HG02588 (cell line): ENCODE data around the gene GRIA3.
"Not testable (repeated sequence)": the region's sequence is repeated elsewhere in the genome, so short reads cannot be mapped to it uniquely, and the experiment has no call there.

Source experiments
- ATAC-seq: cut with Tn5 transposase; IDR thresholded peaks from one replicate; pipeline ENCODE4 v1.9.1; 2021; ENCODE audit warnings: mild to moderate bottlenecking, moderate library complexity; ENCODE audit not compliant: unreplicated experiment

Gene GRIA3

GRCh38 chrX:123267220-123267619 lies 83.1 kb downstream of the GRIA3 start:
- ATAC-seq, result no peak

- ATAC-seq, result no peak
These were observed 87.8 kb downstream of the GRIA3 start for GRCh38 chrX:123271902-123272301.

- ATAC-seq, result no peak
These were observed 88.6 kb downstream of the GRIA3 start for GRCh38 chrX:123272630-123273029.

- no peak for ATAC-seq
These were observed 90.7 kb downstream of the GRIA3 start for GRCh38 chrX:123274796-123275195.

GRCh38 chrX:123277347-123277746 lies 93.3 kb downstream of the GRIA3 start:
- ATAC-seq, result no peak

- ATAC-seq, result no peak
These were observed 93.7 kb downstream of the GRIA3 start for GRCh38 chrX:123277821-123278220.

- ATAC-seq, result no peak
These were observed 98.2 kb downstream of the GRIA3 start for GRCh38 chrX:123282241-123282640.

GRCh38 chrX:123283407-123283806 lies 99.3 kb downstream of the GRIA3 start:
- not testable (repeated sequence) for ATAC-seq

- no peak for ATAC-seq
These were observed 107.5 kb downstream of the GRIA3 start for GRCh38 chrX:123291623-123292022.

- no peak for ATAC-seq
These were observed 113.9 kb downstream of the GRIA3 start for GRCh38 chrX:123298026-123298425.

- ATAC-seq, result no peak
These were observed 119.4 kb downstream of the GRIA3 start for GRCh38 chrX:123303429-123303828.

GRCh38 chrX:123308658-123309057 lies 124.6 kb downstream of the GRIA3 start:
- ATAC-seq, result no peak

- no peak for ATAC-seq
These were observed 126.0 kb downstream of the GRIA3 start for GRCh38 chrX:123310112-123310511.

- ATAC-seq, result no peak
These were observed 127.4 kb downstream of the GRIA3 start for GRCh38 chrX:123311486-123311885.

- no peak for ATAC-seq
These were observed 129.4 kb downstream of the GRIA3 start for GRCh38 chrX:123313486-123313885.

GRCh38 chrX:123320622-123321021 lies 136.5 kb downstream of the GRIA3 start:
- ATAC-seq, result no peak

- no peak for ATAC-seq
These were observed 138.5 kb downstream of the GRIA3 start for GRCh38 chrX:123322536-123322935.

- ATAC-seq, result peak; percentile 50
These were observed 140.5 kb downstream of the GRIA3 start for GRCh38 chrX:123324625-123325024.

- ATAC-seq, result peak; percentile 86
These were observed 146.3 kb downstream of the GRIA3 start for GRCh38 chrX:123330229-123330942.

- ATAC-seq, result no peak
These were observed 147.3 kb downstream of the GRIA3 start for GRCh38 chrX:123331349-123331748.

- peak; percentile 39 for ATAC-seq
These were observed 147.8 kb downstream of the GRIA3 start for GRCh38 chrX:123331859-123332258.

- no peak for ATAC-seq
These were observed 152.6 kb downstream of the GRIA3 start for GRCh38 chrX:123336666-123337065.
